Breast epithelium (tissue), 3 donors: Measurements from ENCODE around the gene PDLIM4.

ENCODE experiments used
- CTCF ChIP-seq, 3 donors: fragments of 450-650 bp; IDR thresholded peaks; one replicate each; pipeline ENCODE4 v1.5.1; 2016 to 2017; ENCODE audit warnings: antibody characterized with exemption in 3 of 3, mild to moderate bottlenecking in 3 of 3, moderate library complexity in 3 of 3
- POLR2AphosphoS5 ChIP-seq, 3 donors: sonication (generic); formaldehyde crosslinking; IDR thresholded peaks; one replicate each; pipeline ENCODE4 v1.6.1; 2017; ENCODE audit warnings: antibody characterized with exemption in 3 of 3

GRCh38 chr5:132266836-132267160 is 9.3 kb downstream of the PDLIM4 start:
- TF ChIP-seq CTCF (IDR thresholded peaks at IDR 0.05) (no peak), POLR2AphosphoS5 (IDR thresholded peaks at IDR 0.05) (no peak)
